Neural progenitor cell (in vitro differentiated cells): Measurements from ENCODE around the gene AOC1. TPM values are rescaled to one million over a fixed set of nuclear protein-coding genes. Genes with fewer than 3 reads are reported as not detected.

Source experiments
- DNase-seq: peaks from one replicate; pipeline ENCODE4 v3.0.0-alpha.2; 2016; ENCODE audit warnings: low spot score
- H2AFZ ChIP-seq: fragments of 200-600 bp; sonication (generic); replicated peaks from 2 replicates; pipeline ENCODE4 v1.6.1; 2016; ENCODE audit warnings: antibody characterized with exemption
- H3F3A ChIP-seq: fragments of 200-600 bp; sonication (generic); 2 replicates; pipeline ENCODE4 v1.6.1; 2016; ENCODE audit warnings: antibody characterized with exemption, low read depth
- H3K27ac ChIP-seq: fragments of 200-600 bp; sonication (generic); 2 replicates; pipeline ENCODE4 v1.5.1; 2016; ENCODE audit warnings: mild to moderate bottlenecking
- H3K27me3 ChIP-seq: fragments of 200-600 bp; sonication (generic); 2 replicates; pipeline ENCODE4 v1.6.1; 2016; ENCODE audit warnings: mild to moderate bottlenecking, moderate library complexity
- H3K36me3 ChIP-seq: fragments of 200-600 bp; sonication (generic); 2 replicates; pipeline ENCODE4 v1.5.1; 2016
- H3K4me1 ChIP-seq: fragments of 200-600 bp; sonication (generic); 2 replicates; pipeline ENCODE4 v1.6.1; 2016; ENCODE audit warnings: mixed run types
- H3K4me2 ChIP-seq: fragments of 200-600 bp; sonication (generic); 2 replicates; pipeline ENCODE4 v1.6.1; 2016
- H3K4me3 ChIP-seq: fragments of 200-600 bp; sonication (generic); 2 replicates; pipeline ENCODE4 v1.5.1; 2016
- H3K79me2 ChIP-seq: fragments of 200-600 bp; sonication (generic); 2 replicates; pipeline ENCODE4 v1.6.1; 2016; ENCODE audit warnings: low read depth
- H3K9ac ChIP-seq: fragments of 200-600 bp; sonication (generic); 2 replicates; pipeline ENCODE4 v1.6.1; 2016
- H3K9me3 ChIP-seq: fragments of 200-600 bp; sonication (generic); 2 replicates; pipeline ENCODE4 v1.5.1; 2016; ENCODE audit warnings: low read depth
- H4K20me1 ChIP-seq: fragments of 200-600 bp; sonication (generic); 2 replicates; pipeline ENCODE4 v1.6.1; 2016; ENCODE audit warnings: low read depth
- H3K27ac Mint-ChIP-seq: 3 replicates; pipeline ENCODE4 v1.8.0; 2021; ENCODE audit warnings: mixed read lengths
- H3K27me3 Mint-ChIP-seq: 2 replicates; pipeline ENCODE4 v1.8.0; 2022; ENCODE audit warnings: low read depth, mild to moderate bottlenecking, inconsistent platforms, moderate library complexity, mixed read lengths; ENCODE audit not compliant: insufficient read depth
- H3K36me3 Mint-ChIP-seq: 3 replicates; pipeline ENCODE4 v1.8.0; 2021; ENCODE audit warnings: mixed read lengths
- H3K4me1 Mint-ChIP-seq: 3 replicates; pipeline ENCODE4 v1.8.0; 2021; ENCODE audit warnings: mixed read lengths
- H3K4me3 Mint-ChIP-seq: 3 replicates; pipeline ENCODE4 v1.8.0; 2021; ENCODE audit warnings: mild to moderate bottlenecking, moderate library complexity, mixed read lengths
- H3K9me3 Mint-ChIP-seq: 3 replicates; pipeline ENCODE4 v1.8.0; 2020; ENCODE audit warnings: mixed read lengths
- CTCF ChIP-seq: fragments of 200-600 bp; sonication (generic); IDR thresholded peaks from 2 replicates; pipeline ENCODE4 v1.5.1; 2017; ENCODE audit warnings: antibody characterized with exemption, mild to moderate bottlenecking
- EZH2 ChIP-seq: fragments of 200-600 bp; sonication (generic); IDR thresholded peaks from 2 replicates; pipeline ENCODE4 v1.6.1; 2017; ENCODE audit warnings: antibody characterized with exemption, mild to moderate bottlenecking, moderate library complexity
- EZH2phosphoT487 ChIP-seq: fragments of 200-600 bp; sonication (generic); IDR thresholded peaks from 2 replicates; pipeline ENCODE4 v1.6.1; 2017; ENCODE audit warnings: antibody characterized with exemption
- total RNA-seq: library from RNA; depleted of rRNA; stranded (reverse); fragments of >200 nt; gene quantifications from 2 replicates; pipeline ENCODE4 v1.2.3, GENCODE V29; 2015; ENCODE audit warnings: low replicate concordance

Gene AOC1
- total RNA-seq, 1 donor from 2014 or later, result not detected

DNA sequence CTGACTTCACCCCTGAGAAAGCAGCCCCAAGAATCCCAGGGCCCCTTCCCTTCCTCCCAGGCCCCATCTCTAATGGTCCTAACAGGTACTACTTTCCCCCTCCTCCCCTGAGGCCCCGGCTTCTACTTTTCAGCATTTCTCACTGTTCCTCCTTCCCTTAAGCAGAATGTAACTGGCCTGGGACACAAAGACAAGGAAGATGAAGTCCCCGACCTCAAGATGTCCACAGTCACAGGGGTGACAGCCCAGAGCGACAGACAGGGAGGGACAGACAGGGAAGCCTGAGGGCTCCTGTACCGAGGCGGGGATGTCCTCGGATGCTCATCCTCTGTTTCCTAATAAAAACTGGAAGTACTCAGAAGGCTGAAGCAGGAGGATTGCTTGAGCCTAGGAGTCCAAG, 11.6 kb downstream of the AOC1 start:
- no peaks in the 10 kb centered on the region for H3K4me1 ChIP-seq
- no peaks in the 10 kb centered on the region for H3F3A ChIP-seq
- Mint-ChIP-seq H3K4me3 (no peak overlapping the region), H3K4me1 (no peaks in the 10 kb centered on the region), H3K27me3 (peaks cover 5% of the 10 kb centered on the region), H3K9me3 (peaks cover 2% of the 10 kb centered on the region), H3K27ac (peak overlapping the region; percentile 50), H3K36me3 (no peaks in the 10 kb centered on the region)
- H3K4me3 ChIP-seq, result no peak overlapping the region
- DNase-seq, result no peak
- H4K20me1 ChIP-seq, result no peaks in the 10 kb centered on the region
- no peak overlapping the region for H3K4me2 ChIP-seq
- no peak overlapping the region for H3K9ac ChIP-seq
- H3K36me3 ChIP-seq, result no peaks in the 10 kb centered on the region
- H3K27ac ChIP-seq, result no peak overlapping the region
- no peak overlapping the region for H2AFZ ChIP-seq
- no peaks in the 10 kb centered on the region for H3K79me2 ChIP-seq
- no peaks in the 10 kb centered on the region for H3K9me3 ChIP-seq
- no peaks in the 10 kb centered on the region for H3K27me3 ChIP-seq
- TF ChIP-seq EZH2 (no peak), EZH2phosphoT487 (no peak)

DNA sequence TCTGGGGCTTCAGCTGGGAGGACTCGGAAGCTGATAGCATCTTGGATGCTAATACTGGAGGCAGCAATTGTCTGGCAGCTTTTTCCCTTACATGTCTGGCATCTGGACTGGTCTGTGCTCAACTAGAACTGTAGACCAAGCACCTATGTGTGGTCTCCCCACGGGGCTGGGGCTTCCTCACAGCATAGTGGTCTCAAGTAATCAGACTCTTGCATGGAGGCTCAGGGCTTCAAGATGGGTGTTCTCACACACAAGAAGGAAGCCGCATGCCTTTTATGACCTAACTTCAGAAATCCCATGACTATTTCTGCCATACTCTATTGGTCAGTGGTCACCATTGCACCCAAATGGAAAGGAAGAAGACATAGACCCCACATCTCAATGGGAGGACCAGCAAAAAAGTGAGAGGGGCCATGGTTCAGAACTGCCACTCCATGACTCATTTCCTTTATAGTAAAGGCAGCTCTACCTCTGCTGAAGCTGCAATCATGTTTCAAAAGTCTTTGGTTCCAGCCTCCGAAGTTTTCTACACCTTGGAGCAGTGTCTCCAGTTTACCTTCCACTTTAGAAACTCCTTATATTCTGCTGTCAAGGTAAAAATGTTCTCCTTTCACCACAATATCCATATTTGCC, 14.7 kb downstream of the AOC1 start:
- no peak overlapping the region for H3K27ac ChIP-seq
- no peak overlapping the region for H3K4me3 ChIP-seq
- no peaks in the 10 kb centered on the region for H3K79me2 ChIP-seq
- Mint-ChIP-seq H3K36me3 (no peaks in the 10 kb centered on the region), H3K4me3 (no peak overlapping the region), H3K4me1 (no peaks in the 10 kb centered on the region), H3K9me3 (peaks cover 2% of the 10 kb centered on the region), H3K27ac (no peak overlapping the region), H3K27me3 (peaks cover 4% of the 10 kb centered on the region)
- no peaks in the 10 kb centered on the region for H4K20me1 ChIP-seq
- no peaks in the 10 kb centered on the region for H3F3A ChIP-seq
- peaks cover 3% of the 10 kb centered on the region for H3K9me3 ChIP-seq
- H3K9ac ChIP-seq, result no peak overlapping the region
- peaks cover under 1% of the 10 kb centered on the region for H3K27me3 ChIP-seq
- no peaks in the 10 kb centered on the region for H3K4me1 ChIP-seq
- no peak overlapping the region for H3K4me2 ChIP-seq
- no peak overlapping the region for H2AFZ ChIP-seq
- no peaks in the 10 kb centered on the region for H3K36me3 ChIP-seq
- TF ChIP-seq EZH2phosphoT487 (no peak), CTCF (no peak), EZH2 (no peak)
- DNase-seq, result no peak

GRCh38 chr7:150867605-150868004, 15.3 kb downstream of the AOC1 start:
- Histone ChIP-seq H3K9ac (no peak overlapping the region), H3F3A (no peaks in the 10 kb centered on the region), H3K4me2 (no peak overlapping the region), H3K27ac (no peak overlapping the region), H3K9me3 (peaks cover 4% of the 10 kb centered on the region), H3K36me3 (no peaks in the 10 kb centered on the region), H2AFZ (no peak overlapping the region), H3K4me1 (no peaks in the 10 kb centered on the region), H4K20me1 (no peaks in the 10 kb centered on the region), H3K79me2 (no peaks in the 10 kb centered on the region), H3K4me3 (no peak overlapping the region), H3K27me3 (peaks cover 3% of the 10 kb centered on the region)
- H3K4me3 Mint-ChIP-seq, result no peak overlapping the region
- no peak for TF ChIP-seq EZH2phosphoT487
- no peak for TF ChIP-seq EZH2
- no peak for TF ChIP-seq CTCF
- H3K9me3 Mint-ChIP-seq, result peaks cover 2% of the 10 kb centered on the region
- no peaks in the 10 kb centered on the region for H3K4me1 Mint-ChIP-seq
- H3K27me3 Mint-ChIP-seq, result peaks cover 4% of the 10 kb centered on the region
- H3K36me3 Mint-ChIP-seq, result no peaks in the 10 kb centered on the region
- no peak overlapping the region for H3K27ac Mint-ChIP-seq
- DNase-seq, result no peak

GRCh38 chr7:150869467-150869866, 17.1 kb downstream of the AOC1 start:
- Histone ChIP-seq H4K20me1 (no peaks in the 10 kb centered on the region), H2AFZ (no peak overlapping the region), H3K27ac (no peak overlapping the region)

More at GRCh38 chr7:150869467-150869866, 17.1 kb downstream of the AOC1 start:
- H3K4me1 Mint-ChIP-seq, result no peaks in the 10 kb centered on the region
- no peaks in the 10 kb centered on the region for H3K36me3 ChIP-seq
- H3K9me3 Mint-ChIP-seq, result no peaks in the 10 kb centered on the region
- no peaks in the 10 kb centered on the region for H3K4me1 ChIP-seq
- H3K9ac ChIP-seq, result no peak overlapping the region
- H3F3A ChIP-seq, result no peaks in the 10 kb centered on the region
- no peaks in the 10 kb centered on the region for H3K36me3 Mint-ChIP-seq
- peaks cover 3% of the 10 kb centered on the region for H3K27me3 ChIP-seq
- H3K9me3 ChIP-seq, result peaks cover 4% of the 10 kb centered on the region
- H3K4me3 Mint-ChIP-seq, result no peak overlapping the region
- no peak overlapping the region for H3K4me3 ChIP-seq
- no peak overlapping the region for H3K27ac Mint-ChIP-seq
- no peak for TF ChIP-seq EZH2
- TF ChIP-seq EZH2phosphoT487, result no peak
- TF ChIP-seq CTCF, result no peak
- DNase-seq, result no peak
- no peaks in the 10 kb centered on the region for H3K27me3 Mint-ChIP-seq
- H3K4me2 ChIP-seq, result no peak overlapping the region
- H3K79me2 ChIP-seq, result no peaks in the 10 kb centered on the region
